Ureter (tissue), 1 donor: ENCODE measurements around the gene FBLN1. TPM values are rescaled to one million over a fixed set of nuclear protein-coding genes. Genes with fewer than 3 reads are reported as not detected.
"Not testable (repeated sequence)": the region's sequence is repeated elsewhere in the genome, so short reads cannot be mapped to it uniquely, and the experiment has no call there.

Experiments used
- DNase-seq: peaks from one replicate; pipeline ENCODE4 v3.0.0-alpha.2; 2020; ENCODE audit warnings: low spot score
- total RNA-seq: library from RNA; stranded (reverse); gene quantifications from one replicate; pipeline ENCODE4 v1.2.4, GENCODE V29; 2023
- donor health status: DM: yes; HTN: yes; CAD: no.

Gene FBLN1
- total RNA-seq, 1 donor from 2014 or later, result 286 TPM

DNA sequence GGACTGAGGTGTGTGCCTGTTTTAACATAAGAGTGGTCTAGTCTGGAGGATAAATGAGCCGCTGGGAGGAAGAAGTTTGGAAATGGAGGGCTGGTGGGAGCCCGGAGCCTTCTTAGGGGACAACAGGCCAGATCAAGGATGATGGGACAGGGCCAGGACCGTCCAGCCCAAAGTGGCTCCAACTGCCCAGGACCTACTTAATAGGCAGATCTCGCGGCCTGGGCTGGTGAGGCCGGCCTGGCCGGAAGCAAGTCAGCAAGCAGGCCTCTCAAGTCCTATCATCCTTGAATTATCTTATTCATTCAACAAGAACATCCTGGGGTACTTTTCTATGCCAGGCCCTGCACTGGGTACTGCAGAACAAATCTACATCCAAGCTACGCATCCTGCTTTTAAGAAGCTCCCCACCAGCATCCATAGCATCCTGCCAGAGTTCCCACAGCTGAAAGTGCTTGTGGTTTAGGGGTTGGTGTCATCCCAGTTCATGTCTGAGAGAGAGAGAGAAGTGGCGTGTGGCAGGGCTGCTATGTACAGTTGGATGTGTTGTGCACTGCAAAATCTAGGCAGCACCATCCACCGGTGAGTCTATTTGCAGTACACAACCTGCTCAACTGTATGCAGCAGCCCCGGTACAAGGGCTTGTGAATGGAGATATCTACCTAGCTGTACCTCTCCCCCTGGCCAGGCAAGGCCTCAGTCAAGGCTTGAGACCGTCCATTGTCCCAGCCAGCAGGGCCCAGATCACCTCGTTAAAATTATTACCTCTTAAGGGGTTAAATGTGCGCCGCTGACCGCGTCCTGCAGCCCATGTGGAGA lies 82.1 kb downstream of the FBLN1 start:
- DNase-seq, result no peak

DNA sequence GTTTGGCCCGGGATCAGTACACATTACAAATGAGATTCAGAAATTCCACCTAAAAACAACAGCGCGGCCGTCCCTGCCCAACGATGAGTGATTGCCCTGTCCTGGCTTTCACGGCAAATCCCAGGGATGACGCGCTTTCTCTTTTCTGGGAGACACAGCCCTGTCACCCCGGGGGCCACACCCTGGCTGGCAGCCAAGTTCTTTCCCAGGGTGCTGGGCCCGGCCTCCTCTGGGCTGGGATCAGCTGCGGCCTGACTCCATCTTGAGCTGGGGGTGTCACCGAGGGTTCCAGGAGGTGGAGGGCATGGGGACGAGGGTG lies 82.7 kb downstream of the FBLN1 start:
- DNase-seq, result no peak

DNA sequence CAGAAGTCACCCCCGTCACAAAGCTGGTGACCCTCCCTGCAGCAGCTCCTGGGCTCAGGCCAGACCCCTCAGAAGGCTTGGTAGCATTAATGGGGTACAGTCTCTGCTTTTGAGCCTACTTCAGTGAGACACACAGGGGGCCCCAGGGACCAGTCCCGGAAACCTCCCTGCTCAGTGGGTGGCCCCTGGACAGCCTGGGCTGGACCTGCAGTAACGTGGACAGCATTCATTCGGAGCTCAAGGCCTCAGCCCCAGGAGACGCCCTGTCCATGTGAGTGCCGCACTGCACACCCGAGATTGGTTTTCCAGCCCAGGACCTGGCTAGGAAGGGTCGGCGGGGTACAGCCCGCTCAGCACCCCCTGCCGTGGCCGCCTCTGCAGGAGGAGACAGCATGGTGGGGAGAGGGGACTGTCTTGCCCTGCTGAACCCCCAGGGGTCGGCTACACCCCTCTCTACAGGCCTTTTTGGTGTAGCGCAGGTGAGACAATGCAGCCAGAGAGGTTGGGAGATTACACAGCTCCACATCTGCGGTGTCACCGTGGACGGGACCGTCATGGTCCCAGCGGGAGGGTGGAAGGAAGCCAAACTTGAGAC lies 83.4 kb downstream of the FBLN1 start:
- no peak for DNase-seq

GRCh38 chr22:45586651-45587405 lies 84.1 kb downstream of the FBLN1 start:
- DNase-seq, result no peak

DNA sequence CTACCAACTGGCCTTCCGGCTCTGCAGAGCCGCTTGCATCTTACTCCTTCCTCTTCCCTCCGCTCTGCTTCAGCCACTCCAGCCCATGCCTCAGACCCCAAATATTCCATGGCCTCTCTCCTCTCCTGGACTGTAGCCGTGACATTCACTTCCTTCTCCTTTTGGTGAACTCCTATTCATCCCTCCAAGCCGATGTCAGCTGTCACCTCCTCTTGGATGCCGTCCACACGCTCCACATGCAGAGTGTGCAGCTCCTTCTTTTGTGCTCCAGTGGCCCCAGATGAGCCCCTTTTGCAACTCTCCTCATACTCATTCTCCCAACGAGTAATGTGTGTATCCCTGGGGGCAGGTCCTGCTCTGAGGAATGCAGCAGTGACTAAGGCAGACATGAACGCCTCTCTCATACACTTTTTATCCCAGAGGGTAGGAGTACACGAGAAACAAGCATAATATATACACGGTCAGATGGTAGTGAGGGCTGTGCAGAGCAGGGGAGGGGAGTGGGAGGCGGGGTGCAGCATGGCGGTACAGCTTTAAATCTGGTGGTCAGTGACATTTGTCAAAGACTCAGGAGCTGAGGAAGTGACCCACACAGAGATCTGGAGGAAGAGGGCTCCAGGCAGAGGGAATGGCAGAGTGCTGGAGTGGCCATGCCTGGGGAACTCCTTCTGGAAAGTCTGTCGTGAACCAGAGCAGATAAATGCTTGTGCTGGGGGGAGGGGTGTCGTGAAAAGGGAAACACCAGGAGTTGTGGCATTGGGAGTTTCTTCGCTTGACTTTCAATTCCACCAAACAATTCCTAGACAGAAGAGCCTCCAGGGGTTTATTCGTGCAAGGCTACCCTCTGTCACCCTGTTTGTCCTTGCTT lies 85.2 kb downstream of the FBLN1 start:
- DNase-seq, result no peak

DNA sequence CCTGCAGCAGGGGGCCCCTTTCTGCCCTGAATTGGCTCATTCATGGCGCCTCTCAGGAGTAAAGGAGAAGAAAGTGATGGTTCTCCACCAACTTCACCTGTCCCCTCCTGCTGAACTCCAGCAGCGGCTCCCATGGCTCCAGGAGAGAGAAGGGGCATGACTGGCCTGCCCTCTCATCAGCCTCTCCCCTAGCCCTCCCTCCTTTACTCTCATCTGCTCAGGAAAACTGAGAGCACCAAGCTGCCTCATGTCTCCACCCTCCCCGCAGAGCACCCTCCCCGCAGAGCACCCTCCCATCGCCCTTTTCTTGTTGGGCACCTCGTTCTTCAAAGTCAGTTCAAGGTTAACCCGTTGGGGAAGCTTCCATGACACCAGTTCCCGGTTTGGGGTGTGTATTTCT lies 86.9 kb downstream of the FBLN1 start:
- DNase-seq, result no peak

DNA sequence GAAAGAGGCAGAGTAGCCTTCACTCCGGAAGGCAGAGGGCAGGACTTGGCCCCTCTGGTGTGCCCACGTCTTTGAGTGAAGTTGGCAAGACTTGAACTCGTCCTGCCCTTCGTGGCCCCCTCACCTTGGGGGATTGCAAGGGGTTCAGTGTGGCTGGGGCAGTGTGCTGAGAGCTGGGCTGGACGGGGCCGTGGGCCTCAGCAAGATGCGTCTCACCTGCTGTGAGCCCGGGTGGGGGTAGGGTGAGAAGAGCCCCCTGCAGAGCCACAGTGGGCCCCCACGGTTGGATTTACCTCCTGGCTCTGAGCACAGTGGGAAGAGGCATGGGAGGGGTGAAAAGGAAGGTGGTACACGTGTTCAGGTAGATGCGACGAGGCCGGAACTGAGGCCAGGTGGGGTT lies 87.6 kb downstream of the FBLN1 start:
- DNase-seq, result no peak

GRCh38 chr22:45591633-45592213 lies 89.0 kb downstream of the FBLN1 start:
- not testable (repeated sequence) for DNase-seq

- DNase-seq, result no peak
Observed at GRCh38 chr22:45594123-45594941, 91.6 kb downstream of the FBLN1 start.

DNA sequence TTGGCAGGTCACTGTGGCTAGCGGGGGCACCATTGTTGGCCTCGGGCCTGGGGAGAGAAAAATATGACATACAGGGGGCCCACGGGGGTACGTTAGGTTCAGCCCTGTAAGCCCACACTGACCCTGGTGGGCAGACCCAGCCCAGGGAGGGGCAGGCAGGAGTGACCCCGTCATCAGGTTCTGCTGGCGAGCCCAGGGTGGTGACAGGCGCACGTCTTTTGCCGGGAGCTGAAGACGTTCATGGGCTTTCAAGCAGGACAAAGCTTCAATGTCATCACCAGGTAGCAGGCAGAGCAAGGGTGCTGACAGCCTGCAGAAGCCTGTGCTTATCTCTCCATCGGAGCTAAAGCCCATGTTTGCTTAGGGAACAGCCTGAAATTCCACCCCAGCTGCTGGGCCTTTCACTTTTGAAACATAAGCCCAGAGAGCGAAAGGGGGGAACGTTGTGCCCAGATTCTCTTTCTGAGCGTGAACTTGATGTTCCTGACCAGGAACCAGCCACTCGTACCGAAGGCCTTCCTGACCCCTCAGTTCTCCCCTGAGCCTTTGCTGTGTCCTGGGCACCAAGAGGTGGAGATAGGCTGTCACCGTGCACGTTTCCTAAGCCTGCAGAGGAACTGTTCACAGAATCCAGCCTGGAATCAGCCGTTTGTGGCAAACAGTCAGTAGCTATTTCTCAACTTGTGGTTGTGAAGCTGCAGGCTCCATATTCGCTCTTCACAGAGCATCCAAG lies 94.9 kb downstream of the FBLN1 start:
- peak; percentile 68 for DNase-seq

GRCh38 chr22:45598596-45599217 lies 96.0 kb downstream of the FBLN1 start:
- no peak for DNase-seq

- DNase-seq, result no peak
Observed at GRCh38 chr22:45599836-45600577, 97.3 kb downstream of the FBLN1 start.

DNA sequence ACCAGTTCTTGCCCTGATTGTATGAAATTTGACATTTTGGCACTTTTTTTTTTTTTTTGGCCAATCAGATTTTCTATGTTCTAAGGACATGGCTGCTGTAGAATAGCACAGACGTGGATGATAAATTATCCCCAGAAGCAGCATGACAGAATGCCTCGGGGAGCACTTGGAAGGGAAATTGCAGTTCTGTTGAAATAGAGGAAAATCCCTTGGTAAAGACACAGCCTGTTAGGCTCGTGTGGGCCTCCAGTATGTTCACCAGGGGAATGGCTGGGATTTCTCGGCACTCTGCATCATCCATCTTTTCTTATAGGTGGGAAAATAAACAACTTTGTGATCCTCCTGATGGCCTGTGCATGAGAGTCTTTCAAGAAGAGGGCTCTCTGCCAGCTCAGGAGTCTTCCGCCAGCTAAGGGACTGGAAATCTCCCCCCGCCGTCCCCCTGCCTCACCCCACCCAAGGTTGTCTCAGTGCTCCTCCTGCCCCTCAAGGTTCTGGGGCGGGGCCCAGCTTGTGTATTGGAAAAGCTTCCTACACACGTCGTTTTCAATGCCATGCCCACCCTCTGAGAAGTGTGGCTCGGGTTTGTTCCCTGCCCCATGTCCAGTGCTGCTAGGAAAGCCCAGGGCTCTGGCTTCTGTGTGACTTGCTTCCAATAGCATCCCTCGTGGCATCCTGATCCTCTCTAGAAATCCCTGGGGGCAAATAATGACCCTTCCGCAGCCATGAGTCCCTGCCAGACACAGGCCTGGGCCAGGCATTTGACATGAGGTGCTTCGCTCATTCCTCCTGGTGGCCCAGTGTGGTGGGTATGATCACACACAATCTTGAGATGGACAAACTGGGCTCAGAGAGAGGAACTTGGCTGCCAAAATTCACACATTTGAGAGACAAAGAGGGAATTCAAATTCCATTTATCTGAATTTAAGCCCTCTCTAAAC lies 98.4 kb downstream of the FBLN1 start:
- no peak for DNase-seq

GRCh38 chr22:45602004-45602733 lies 99.5 kb downstream of the FBLN1 start:
- DNase-seq, result no peak

GRCh38 chr22:45602824-45603595 lies 100.3 kb downstream of the FBLN1 start:
- DNase-seq, result no peak

- DNase-seq, result no peak
Observed at GRCh38 chr22:45603619-45604018, 100.9 kb downstream of the FBLN1 start.
